LNCaP clone FGC (cell line): Measurements from ENCODE around the gene RBM10.

Experiments used
- DNase-seq: peaks from one replicate; pipeline ENCODE4 v3.0.0-alpha.2; 2011; ENCODE audit warnings: low read depth
- H3K4me3 ChIP-seq: 2 replicates; pipeline ENCODE4 v1.5.1; 2011; ENCODE audit warnings: mild to moderate bottlenecking, low read depth, low read length, control low read depth
- CTCF ChIP-seq: IDR thresholded peaks from 2 replicates; pipeline ENCODE4 v1.5.1; 2012; ENCODE audit warnings: mild to moderate bottlenecking; ENCODE audit not compliant: control insufficient read depth, insufficient read depth; ENCODE audit errors: extremely low read depth

RBM10 gene

GRCh38 chrX:47158131-47158530, 13.1 kb downstream of the RBM10 start:
- DNase-seq, result no peak
- no peak for TF ChIP-seq CTCF
- H3K4me3 ChIP-seq, result no peak overlapping the region

GRCh38 chrX:47158781-47159180, 13.8 kb downstream of the RBM10 start:
- no peak for TF ChIP-seq CTCF
- H3K4me3 ChIP-seq, result no peak overlapping the region
- no peak for DNase-seq

- no peak overlapping the region for H3K4me3 ChIP-seq
- TF ChIP-seq CTCF, result no peak
- no peak for DNase-seq
These were observed 15.8 kb downstream of the RBM10 start for GRCh38 chrX:47160781-47161180.

GRCh38 chrX:47162927-47163583, 18.0 kb downstream of the RBM10 start:
- peak; percentile 40 for DNase-seq
- H3K4me3 ChIP-seq, result no peak overlapping the region
- TF ChIP-seq CTCF, result no peak

- no peak for TF ChIP-seq CTCF
- DNase-seq, result no peak
- H3K4me3 ChIP-seq, result no peak overlapping the region
These were observed 19.4 kb downstream of the RBM10 start for GRCh38 chrX:47164420-47164819.

GRCh38 chrX:47166126-47166525, 21.1 kb downstream of the RBM10 start:
- no peak overlapping the region for H3K4me3 ChIP-seq
- no peak for TF ChIP-seq CTCF
- DNase-seq, result no peak

- DNase-seq, result no peak
- H3K4me3 ChIP-seq, result no peak overlapping the region
- TF ChIP-seq CTCF, result no peak
These were observed 23.6 kb downstream of the RBM10 start for GRCh38 chrX:47168495-47169073.
